Coronary artery (tissue), 2 donors: ENCODE measurements around the gene BRI3BP.
"Not testable (repeated sequence)": the region's sequence is repeated elsewhere in the genome, so short reads cannot be mapped to it uniquely, and the experiment has no call there.

Experiments
- DNase-seq: peaks from one replicate; pipeline ENCODE4 v3.0.0-alpha.2; 2017; ENCODE audit warnings: low spot score
- H3K27ac ChIP-seq, 2 donors: fragments of 200-600 bp; sonication (generic); one replicate each; pipeline ENCODE4 v1.5.1; 2016 to 2019
- H3K4me3 ChIP-seq: fragments of 200-600 bp; sonication (generic); 2 replicates; pipeline ENCODE4 v1.5.1; 2016; ENCODE audit warnings: mild to moderate bottlenecking, moderate library complexity
- CTCF ChIP-seq: fragments of 200-600 bp; sonication (generic); IDR thresholded peaks from one replicate; pipeline ENCODE4 v1.5.1; 2019; ENCODE audit warnings: antibody characterized with exemption

Gene BRI3BP

GRCh38 chr12:125021771-125022170 is 28.3 kb downstream of the BRI3BP start:
- no peak for TF ChIP-seq CTCF
- DNase-seq = no peak
- H3K27ac ChIP-seq = no peak overlapping the region
- no peak overlapping the region for H3K4me3 ChIP-seq

GRCh38 chr12:125023065-125023464 is 29.6 kb downstream of the BRI3BP start:
- DNase-seq = no peak
- Histone ChIP-seq H3K4me3 (no peak overlapping the region), H3K27ac (no peak overlapping the region)
- TF ChIP-seq CTCF = no peak

- no peak for DNase-seq
- H3K27ac ChIP-seq = no peak overlapping the region
- no peak for TF ChIP-seq CTCF
- no peak overlapping the region for H3K4me3 ChIP-seq
Measured at GRCh38 chr12:125024949-125025563, 31.6 kb downstream of the BRI3BP start.

GRCh38 chr12:125025606-125026235 is 32.3 kb downstream of the BRI3BP start:
- DNase-seq = no peak
- no peak overlapping the region for H3K4me3 ChIP-seq
- no peak for TF ChIP-seq CTCF

GRCh38 chr12:125028106-125028505 is 34.7 kb downstream of the BRI3BP start:
- TF ChIP-seq CTCF = no peak
- Histone ChIP-seq H3K27ac (no peak overlapping the region), H3K4me3 (no peak overlapping the region)
- DNase-seq = no peak

More at GRCh38 chr12:125025606-125026235, 32.3 kb downstream of the BRI3BP start:
- no peak overlapping the region for H3K27ac ChIP-seq

- DNase-seq = no peak
- no peak for TF ChIP-seq CTCF
- Histone ChIP-seq H3K4me3 (no peak overlapping the region), H3K27ac (no peak overlapping the region)
Measured at GRCh38 chr12:125029761-125030358, 36.4 kb downstream of the BRI3BP start.

- not testable (repeated sequence) for DNase-seq
Measured at GRCh38 chr12:125031471-125031870, 38.0 kb downstream of the BRI3BP start.

More at GRCh38 chr12:125031471-125031870, 38.0 kb downstream of the BRI3BP start:
- H3K4me3 ChIP-seq, H3K27ac ChIP-seq: not testable (repeated sequence)
